GM12874 (cell line): ENCODE measurements around the gene FKBP14.

Source experiments
- TF ChIP-seq, protein P1 (sequence below): IDR thresholded peaks from 2 replicates; pipeline ENCODE4 v1.5.1; 2011; ENCODE audit warnings: low read depth, mild to moderate bottlenecking, control low read depth, low read length, moderate library complexity; ENCODE audit not compliant: insufficient read depth

Gene FKBP14, protein sequence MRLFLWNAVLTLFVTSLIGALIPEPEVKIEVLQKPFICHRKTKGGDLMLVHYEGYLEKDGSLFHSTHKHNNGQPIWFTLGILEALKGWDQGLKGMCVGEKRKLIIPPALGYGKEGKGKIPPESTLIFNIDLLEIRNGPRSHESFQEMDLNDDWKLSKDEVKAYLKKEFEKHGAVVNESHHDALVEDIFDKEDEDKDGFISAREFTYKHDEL

DNA sequence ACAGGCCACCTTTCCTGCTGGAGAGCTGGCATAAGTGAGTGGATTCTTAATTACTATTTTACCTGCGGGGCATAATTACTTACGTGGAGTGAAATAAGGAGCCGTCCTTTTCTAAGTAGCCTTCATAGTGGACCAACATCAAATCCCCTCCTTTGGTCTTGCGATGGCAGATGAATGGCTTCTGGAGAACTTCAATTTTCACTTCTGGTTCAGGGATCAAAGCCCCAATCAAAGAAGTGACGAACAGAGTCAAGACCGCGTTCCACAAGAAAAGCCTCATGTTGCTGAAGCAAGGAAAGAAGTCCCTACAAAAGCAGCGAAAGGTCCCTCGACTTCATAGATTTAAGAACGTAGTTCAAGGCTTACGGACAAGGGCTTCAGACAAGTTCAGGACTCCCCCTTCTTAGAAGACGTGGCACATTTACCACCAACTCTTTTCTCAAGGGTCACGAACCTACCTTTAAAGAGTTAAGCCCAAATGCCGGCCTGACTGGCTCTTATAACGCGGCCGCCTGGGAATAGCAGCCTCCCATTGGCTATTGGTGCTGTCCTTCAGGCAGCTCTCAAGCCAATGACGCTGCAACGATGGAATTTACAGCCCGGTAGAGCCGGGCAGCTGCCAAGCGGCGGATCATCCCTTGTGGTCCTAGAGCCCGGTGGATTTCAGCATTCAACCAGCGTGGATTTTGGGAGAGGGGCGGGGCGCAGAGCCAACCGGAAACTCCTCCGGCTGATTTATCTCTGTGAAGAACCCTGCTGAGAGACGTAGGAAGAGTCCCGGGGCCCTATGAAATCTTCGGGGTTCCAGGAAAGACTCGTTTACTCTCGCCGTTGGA lies at the start of gene FKBP14:
Gene FKBP14 (minus strand): TSS at position 474 of the 836 bp plus-strand sequence. CDS start 194 bp downstream, at position 280.
- TF ChIP-seq, protein P1, sequence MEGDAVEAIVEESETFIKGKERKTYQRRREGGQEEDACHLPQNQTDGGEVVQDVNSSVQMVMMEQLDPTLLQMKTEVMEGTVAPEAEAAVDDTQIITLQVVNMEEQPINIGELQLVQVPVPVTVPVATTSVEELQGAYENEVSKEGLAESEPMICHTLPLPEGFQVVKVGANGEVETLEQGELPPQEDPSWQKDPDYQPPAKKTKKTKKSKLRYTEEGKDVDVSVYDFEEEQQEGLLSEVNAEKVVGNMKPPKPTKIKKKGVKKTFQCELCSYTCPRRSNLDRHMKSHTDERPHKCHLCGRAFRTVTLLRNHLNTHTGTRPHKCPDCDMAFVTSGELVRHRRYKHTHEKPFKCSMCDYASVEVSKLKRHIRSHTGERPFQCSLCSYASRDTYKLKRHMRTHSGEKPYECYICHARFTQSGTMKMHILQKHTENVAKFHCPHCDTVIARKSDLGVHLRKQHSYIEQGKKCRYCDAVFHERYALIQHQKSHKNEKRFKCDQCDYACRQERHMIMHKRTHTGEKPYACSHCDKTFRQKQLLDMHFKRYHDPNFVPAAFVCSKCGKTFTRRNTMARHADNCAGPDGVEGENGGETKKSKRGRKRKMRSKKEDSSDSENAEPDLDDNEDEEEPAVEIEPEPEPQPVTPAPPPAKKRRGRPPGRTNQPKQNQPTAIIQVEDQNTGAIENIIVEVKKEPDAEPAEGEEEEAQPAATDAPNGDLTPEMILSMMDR = no peak

DNA sequence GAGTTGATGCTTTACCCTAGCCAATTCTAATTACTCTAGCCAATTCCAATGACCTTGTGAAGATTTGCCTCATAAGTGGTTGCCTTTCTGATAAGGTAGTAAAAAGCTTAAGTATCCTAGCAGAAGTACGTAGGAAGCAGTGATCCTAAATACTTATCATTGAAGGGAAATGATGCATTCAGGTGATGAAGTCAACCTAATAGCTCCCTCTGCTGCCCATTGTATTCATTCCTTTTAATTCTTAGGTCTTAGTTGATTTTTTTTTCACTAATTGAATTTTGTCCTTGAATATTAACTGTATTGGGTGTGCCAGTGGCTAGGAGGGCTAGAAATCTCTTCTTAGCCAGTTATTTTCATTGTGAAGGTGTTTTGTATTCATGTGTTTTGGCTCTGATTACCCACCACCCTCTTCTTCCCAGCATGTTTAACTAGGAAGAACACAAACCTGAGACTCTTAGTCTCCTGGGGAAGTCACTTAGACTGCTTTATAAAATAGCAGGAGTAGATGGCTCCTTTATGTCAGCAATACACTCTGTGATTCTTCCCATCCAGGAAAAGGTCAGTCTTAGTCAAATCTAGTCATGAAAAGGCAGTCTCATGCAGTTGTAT lies 48.0 kb upstream of the FKBP14 start:
- TF ChIP-seq, protein P1 = peak; percentile 28; the same call in 1 of the 2 replicates

DNA sequence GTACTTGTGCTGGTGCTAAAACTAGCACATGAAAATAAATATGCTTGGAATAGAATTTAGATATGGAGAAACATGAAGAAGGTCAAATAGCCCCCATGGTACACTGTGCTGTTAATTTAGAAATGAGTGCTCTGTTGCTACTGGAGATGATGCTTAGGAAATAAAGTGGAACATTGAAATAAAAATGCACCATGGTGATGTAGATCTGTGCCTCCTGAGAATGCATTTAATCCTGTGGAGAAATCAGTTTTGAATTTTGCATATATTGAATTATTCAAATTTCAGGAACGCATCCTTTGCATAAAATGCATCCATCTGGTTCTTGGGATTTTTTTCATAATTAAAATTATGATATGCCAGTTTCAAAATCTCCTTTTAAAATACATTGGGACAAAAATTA lies 46.2 kb upstream of the FKBP14 start:
- TF ChIP-seq, protein P1 = no peak

DNA sequence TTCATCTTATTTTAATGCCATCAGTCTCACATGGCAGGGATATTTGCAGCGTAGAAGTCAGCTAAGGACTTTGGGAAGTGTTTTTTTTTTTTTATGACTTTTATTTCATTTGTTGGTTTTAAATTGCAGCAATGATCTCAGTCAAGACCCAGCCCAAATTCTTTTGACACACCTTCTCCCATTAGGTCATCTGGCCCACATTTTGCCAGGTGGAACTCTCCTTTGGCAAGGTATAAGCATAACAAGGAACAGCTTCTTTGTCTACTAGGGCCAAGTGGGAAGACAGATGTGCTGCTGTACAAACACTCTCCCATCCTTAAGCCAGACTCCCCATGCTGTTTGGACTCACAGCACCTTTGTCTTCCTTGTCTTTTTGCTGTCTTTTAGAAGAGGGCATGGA lies 43.5 kb upstream of the FKBP14 start:
- TF ChIP-seq, protein P1 = no peak

DNA sequence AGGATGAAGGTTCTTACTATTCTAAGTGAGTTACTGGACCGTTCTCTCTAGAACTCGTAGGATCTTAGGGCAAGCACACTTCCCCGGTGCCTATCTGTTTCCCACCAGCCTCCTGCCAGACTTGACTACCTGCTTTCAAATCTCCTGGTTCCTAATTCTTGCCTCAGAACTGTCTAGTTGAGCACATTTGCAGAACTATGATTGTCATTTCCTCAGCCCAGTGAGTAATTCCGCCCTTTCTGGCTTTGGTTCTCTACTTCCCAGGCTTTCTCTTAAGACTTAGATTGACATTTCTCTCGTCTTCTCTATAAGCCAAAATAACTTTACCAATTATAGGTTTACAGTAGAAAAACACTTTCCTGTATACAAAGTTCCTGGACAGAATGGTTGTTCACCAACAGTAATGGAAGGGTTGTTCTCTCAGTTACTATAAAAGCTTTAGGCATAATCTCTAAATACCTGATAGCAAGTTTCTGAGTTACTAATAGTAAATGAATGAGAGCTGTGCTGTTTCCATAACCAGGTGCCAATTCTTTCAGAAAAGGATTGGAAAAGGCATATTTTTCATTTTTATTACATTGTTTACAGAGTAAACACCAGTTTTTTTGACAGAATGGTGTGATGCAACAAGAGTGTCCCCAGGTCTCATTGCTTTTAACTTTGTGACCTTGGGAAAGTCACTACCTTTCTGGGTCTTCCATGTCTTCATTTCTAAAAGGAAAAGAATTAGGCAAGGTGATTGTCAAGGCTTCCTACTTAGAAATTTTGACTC lies 42.8 kb upstream of the FKBP14 start:
- TF ChIP-seq, protein P1 = no peak

DNA sequence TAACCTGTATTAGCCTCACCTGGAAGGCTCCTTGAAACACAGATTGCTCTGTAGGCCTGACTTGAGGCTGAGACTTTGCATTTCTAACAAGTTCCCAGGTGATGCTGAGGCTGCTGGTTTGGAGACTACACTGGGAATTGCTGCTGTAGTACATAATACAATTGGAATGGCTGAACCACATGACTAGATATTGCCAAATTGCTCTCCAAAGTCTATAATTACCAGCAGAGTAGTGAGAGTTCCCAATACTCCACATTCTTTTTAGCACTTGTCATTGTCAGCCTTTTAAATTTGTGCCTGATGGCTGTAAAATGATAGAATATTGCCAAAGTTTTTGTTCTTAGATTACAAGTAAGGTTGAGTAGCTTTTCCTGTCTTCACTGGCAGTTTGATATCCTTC lies 41.6 kb upstream of the FKBP14 start:
- TF ChIP-seq, protein P1 = no peak

DNA sequence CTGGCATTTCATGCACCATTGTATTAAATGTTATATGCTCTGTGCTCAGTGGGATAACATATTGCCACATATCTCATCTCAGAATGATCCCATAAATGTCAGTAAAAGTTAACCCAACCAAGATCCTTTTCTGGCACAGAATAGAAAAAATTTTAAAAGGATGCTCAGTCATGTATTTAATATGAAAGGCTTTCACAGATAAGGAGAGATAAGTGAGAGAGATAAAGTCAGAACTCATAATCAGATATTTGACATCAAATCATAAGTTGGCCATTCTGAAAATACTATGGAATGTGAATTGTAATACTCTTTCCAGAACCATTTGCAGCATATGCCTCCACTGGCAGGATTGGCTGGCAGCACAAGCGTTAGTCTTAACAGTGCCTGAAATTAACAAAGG lies 40.2 kb upstream of the FKBP14 start:
- TF ChIP-seq, protein P1 = no peak
